SK-N-SH (cell line): ENCODE results near the gene ARL4A. TPM values are rescaled to one million over a fixed set of nuclear protein-coding genes. Genes with fewer than 3 reads are reported as not detected.

ENCODE experiments used
- CTCF ChIA-PET: fragments of 300-600, 350-600 bp; formaldehyde crosslinking; extraction: SDS; loops from one replicate; lab custom pipeline; 2021; lab: Yijun Ruan, JAX
- POLR2A ChIA-PET: fragments of 350-600 bp; sonication (Branson Sonifier 250); formaldehyde crosslinking; extraction: SDS; loops from one replicate; lab custom pipeline; 2020; ENCODE audit warnings: antibody characterized with exemption, inconsistent platforms; lab: Yijun Ruan, JAX
- DNase-seq: peaks from one replicate; pipeline ENCODE4 v3.0.0; 2012
- H2AFZ ChIP-seq: fragments of 200-600 bp; sonication (generic); 2 replicates; pipeline ENCODE4 v1.8.1; 2016; ENCODE audit warnings: antibody characterized with exemption, mild to moderate bottlenecking, low read depth
- H3F3A ChIP-seq: fragments of 200-600 bp; sonication (generic); replicated peaks from 2 replicates; pipeline ENCODE3; 2016; ENCODE audit warnings: antibody characterized with exemption, mild to moderate bottlenecking; ENCODE audit not compliant: insufficient read depth
- H3K27ac ChIP-seq, 2 experiments: fragments of 200-500 bp in 1 of 2; fragments of 200-600 bp in 1 of 2; sonication (Bioruptor generic) in 1 of 2; sonication (generic), shearing (Covaris generic) in 1 of 2; 2 replicates each; pipeline versions ENCODE4 v1.5.1 to v1.6.1; 2014 to 2016; ENCODE audit warnings: low read depth in 2 of 2, inconsistent platforms in 1 of 2, low read length in 1 of 2, mild to moderate bottlenecking in 1 of 2, mixed read lengths in 1 of 2
- H3K27me3 ChIP-seq: fragments of 200-600 bp; sonication (generic), shearing (Covaris generic); 2 replicates; pipeline ENCODE4 v1.6.1; 2016; ENCODE audit warnings: mixed run types; ENCODE audit not compliant: insufficient read depth
- H3K36me3 ChIP-seq, 2 experiments: fragments of 200-500 bp in 1 of 2; fragments of 200-600 bp in 1 of 2; sonication (Bioruptor generic) in 1 of 2; sonication (generic) in 1 of 2; replicated peaks in 1 of 2; 2 replicates each; pipeline versions ENCODE3 to v1.5.1; 2014 to 2016; ENCODE audit warnings: low read length in 1 of 2, mild to moderate bottlenecking in 1 of 2; ENCODE audit not compliant: insufficient read depth in 2 of 2, control insufficient read depth in 1 of 2
- H3K4me1 ChIP-seq, 2 experiments: fragments of 200-500 bp in 1 of 2; fragments of 200-600 bp in 1 of 2; sonication (Bioruptor generic) in 1 of 2; sonication (generic), shearing (Covaris generic) in 1 of 2; 2 replicates each; pipeline versions ENCODE4 v1.5.1 to v1.6.1; 2014 to 2016; ENCODE audit warnings: low read depth in 1 of 2, low read length in 1 of 2, mixed run types in 1 of 2; ENCODE audit not compliant: insufficient read depth in 2 of 2, control insufficient read depth in 1 of 2
- H3K4me2 ChIP-seq: fragments of 200-600 bp; sonication (generic), shearing (Covaris generic); 2 replicates; pipeline ENCODE4 v1.6.1; 2017; ENCODE audit warnings: mixed run types
- H3K4me3 ChIP-seq, 2 experiments: fragments of 200-500 bp in 1 of 2; fragments of 200-600 bp in 1 of 2; sonication (Bioruptor generic) in 1 of 2; sonication (generic), shearing (Covaris generic) in 1 of 2; 2 replicates each; pipeline versions ENCODE4 v1.5.1 to v1.8.1; 2014 to 2016; ENCODE audit warnings: low read depth in 2 of 2, inconsistent platforms in 1 of 2, low read length in 1 of 2, mild to moderate bottlenecking in 1 of 2, mixed read lengths in 1 of 2, moderate library complexity in 1 of 2
- H3K79me2 ChIP-seq: fragments of 200-600 bp; sonication (generic); 2 replicates; pipeline ENCODE4 v1.8.1; 2017; ENCODE audit warnings: mild to moderate bottlenecking; ENCODE audit not compliant: insufficient read depth
- H3K9ac ChIP-seq: fragments of 200-600 bp; sonication (generic); 2 replicates; pipeline ENCODE4 v1.6.1; 2017; ENCODE audit warnings: mixed run types
- H3K9me2 ChIP-seq: fragments of 200-600 bp; sonication (generic); 2 replicates; pipeline ENCODE4 v1.6.1; 2017; ENCODE audit warnings: mixed run types
- H3K9me3 ChIP-seq: fragments of 200-600 bp; sonication (generic); 2 replicates; pipeline ENCODE4 v1.6.1; 2017; ENCODE audit warnings: mixed run types, mild to moderate bottlenecking, moderate library complexity
- H4K20me1 ChIP-seq: fragments of 200-600 bp; sonication (generic); 2 replicates; pipeline ENCODE4 v1.6.1; 2017; ENCODE audit warnings: mild to moderate bottlenecking, mixed run types; ENCODE audit not compliant: insufficient read depth
- CHD2 ChIP-seq: fragments of 150-350 bp; IDR thresholded peaks from 2 replicates; pipeline ENCODE4 v1.6.1; 2018; ENCODE audit warnings: low read length; ENCODE audit not compliant: partially characterized antibody
- EP300 ChIP-seq, 2 experiments: IDR thresholded peaks; 2 replicates each; pipeline versions ENCODE4 v1.4.0 to v1.6.1; 2012; ENCODE audit warnings: borderline replicate concordance in 1 of 2, low read depth in 1 of 2, low read length in 1 of 2
- EZH2phosphoT487 ChIP-seq: fragments of 200-600 bp; sonication (generic); IDR thresholded peaks from 2 replicates; pipeline ENCODE4 v1.6.1; 2017; ENCODE audit warnings: low read depth, mixed run types, mild to moderate bottlenecking, antibody characterized with exemption, moderate library complexity, borderline replicate concordance
- FOXJ3 ChIP-seq: sonication (generic); formaldehyde crosslinking; IDR thresholded peaks from 2 replicates; pipeline ENCODE4 v1.5.1; 2020; ENCODE audit warnings: mild to moderate bottlenecking, missing genetic modification reagents
- FOXM1 ChIP-seq: IDR thresholded peaks from 2 replicates; pipeline ENCODE4 v1.4.0; 2012; ENCODE audit warnings: low read depth, mild to moderate bottlenecking
- GABPA ChIP-seq: IDR thresholded peaks from 2 replicates; pipeline ENCODE4 v1.4.0; 2012; ENCODE audit warnings: low read depth, mild to moderate bottlenecking
- GATA2 ChIP-seq: sonication (generic); formaldehyde crosslinking; IDR thresholded peaks from 2 replicates; pipeline ENCODE4 v1.5.0; 2020; ENCODE audit warnings: mild to moderate bottlenecking, missing genetic modification reagents
- IRF3 ChIP-seq: fragments of 150-350 bp; IDR thresholded peaks from 2 replicates; pipeline ENCODE4 v1.6.1; 2016; ENCODE audit warnings: mild to moderate bottlenecking, low read depth, low read length
- MEF2A ChIP-seq: IDR thresholded peaks from 2 replicates; pipeline ENCODE4 v1.4.0; 2012; ENCODE audit warnings: low read depth, borderline replicate concordance
- NRF1 ChIP-seq: IDR thresholded peaks from 2 replicates; pipeline ENCODE4 v1.6.1; 2012; ENCODE audit warnings: low read depth, mild to moderate bottlenecking, low read length
- POLR2AphosphoS5 ChIP-seq: IDR thresholded peaks from 2 replicates; pipeline ENCODE4 v1.6.1; 2012; ENCODE audit warnings: low read depth, low read length
- RAD21 ChIP-seq: IDR thresholded peaks from 2 replicates; pipeline ENCODE4 v1.6.1; 2012; ENCODE audit warnings: mild to moderate bottlenecking, low read length
- RCOR1 ChIP-seq: fragments of 150-350 bp; IDR thresholded peaks from 2 replicates; pipeline ENCODE4 v1.6.1; 2017; ENCODE audit warnings: antibody characterized with exemption, low read length
- RFX5 ChIP-seq: IDR thresholded peaks from 2 replicates; pipeline ENCODE4 v1.6.1; 2012; ENCODE audit warnings: mild to moderate bottlenecking, improper control_type of control experiment, low read length
- RXRA ChIP-seq: IDR thresholded peaks from 2 replicates; pipeline ENCODE4 v1.4.0; 2012; ENCODE audit warnings: low read depth, mild to moderate bottlenecking, borderline replicate concordance
- SIN3A ChIP-seq: IDR thresholded peaks from 2 replicates; pipeline ENCODE4 v1.6.1; 2012; ENCODE audit warnings: low read depth, mild to moderate bottlenecking, low read length, moderate library complexity, borderline replicate concordance
- TAF1 ChIP-seq: IDR thresholded peaks from 2 replicates; pipeline ENCODE4 v1.6.1; 2012; ENCODE audit warnings: low read depth, mild to moderate bottlenecking, low read length, moderate library complexity, borderline replicate concordance
- TCF12 ChIP-seq: IDR thresholded peaks from 2 replicates; pipeline ENCODE4 v1.4.0; 2012
- TEAD4 ChIP-seq: IDR thresholded peaks from 2 replicates; pipeline ENCODE4 v1.4.0; 2012; ENCODE audit warnings: mild to moderate bottlenecking, borderline replicate concordance; ENCODE audit not compliant: insufficient read depth
- YY1 ChIP-seq: IDR thresholded peaks from 2 replicates; pipeline ENCODE4 v1.4.0; 2012; ENCODE audit warnings: low read depth, mild to moderate bottlenecking
- WGBS: methylation state at CpG from one replicate; pipeline ENCODE4 v1.1.6; 2017; ENCODE audit warnings: low lambda C conversion rate; 5-methylcytosine and 5-hydroxymethylcytosine counted together
- polyA plus RNA-seq, 3 experiments: library from polyadenylated mRNA; depleted of rRNA; stranded (reverse); fragments of >200 nt; gene quantifications; 2 replicates each; pipeline ENCODE4 v1.2.3, GENCODE V29; 2012
- TF ChIP-seq, protein P1 (sequence below): IDR thresholded peaks from 2 replicates; pipeline ENCODE4 v1.6.1; 2012; ENCODE audit warnings: mild to moderate bottlenecking, low read depth, low read length, moderate library complexity
- TF ChIP-seq, protein P2 (sequence below): IDR thresholded peaks from 2 replicates; pipeline ENCODE4; 2012
- TF ChIP-seq, protein P3 (sequence below): fragments of 150-350 bp; IDR thresholded peaks from 2 replicates; pipeline ENCODE4 v1.6.1; 2017; ENCODE audit warnings: antibody characterized with exemption, low read length, low read depth, borderline replicate concordance
- TF ChIP-seq, protein P4 (sequence below): fragments of 200-600 bp; sonication (generic); IDR thresholded peaks from 2 replicates; pipeline ENCODE4 v1.6.1; 2017; ENCODE audit warnings: antibody characterized with exemption, mild to moderate bottlenecking, moderate library complexity

ARL4A gene
- polyA plus RNA-seq, 1 of the 3 experiments (the other 2 are of a cell fraction), result 5.5 TPM

DNA sequence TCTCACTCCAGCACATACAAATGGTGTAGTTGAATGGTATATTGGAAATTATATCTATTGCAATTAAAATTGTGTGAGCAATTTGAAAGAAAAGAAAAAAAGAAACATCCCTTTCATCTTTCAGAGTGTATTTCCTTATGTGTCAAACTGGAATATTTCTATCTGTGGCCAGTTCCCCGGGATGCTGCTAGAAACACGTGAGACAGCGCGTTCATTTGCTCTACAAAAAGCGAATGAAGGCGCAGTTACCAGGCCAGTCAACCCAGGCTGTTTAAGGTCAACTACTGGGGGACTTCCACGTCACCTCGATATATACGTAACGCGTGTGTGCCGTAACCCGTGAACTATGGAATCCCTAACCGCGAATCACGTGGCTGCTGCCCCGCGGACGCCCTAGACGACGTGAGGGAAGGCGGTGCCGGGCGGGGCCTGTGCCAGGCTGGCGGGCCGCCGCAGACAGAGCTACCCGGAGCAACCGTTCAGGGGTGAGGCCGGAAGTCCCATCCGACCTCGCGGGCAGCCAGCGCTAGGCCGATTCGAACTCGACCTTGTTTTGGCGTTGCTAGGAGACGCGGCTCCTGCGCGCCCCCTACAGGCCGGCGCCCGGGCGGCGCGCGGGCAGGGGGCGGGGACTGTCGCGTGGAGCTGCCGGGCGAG lies 1.1 kb upstream of the ARL4A start:
- Histone ChIP-seq H3K4me3 (peak overlapping the region; percentile 92 to 93), H3K27ac (peak overlapping the region; percentile 72 to 86), H3K27me3 (no peaks in the 10 kb centered on the region), H2AFZ (peak overlapping the region; percentile 96), H3K4me1 (peaks cover 12 to 13% of the 10 kb centered on the region in 2 experiments; a peak in 3 of 4 replicates), H3K9me3 (no peaks in the 10 kb centered on the region), H3K9me2 (no peaks in the 10 kb centered on the region), H3F3A (no peaks in the 10 kb centered on the region), H3K9ac (peak overlapping the region; percentile 92), H3K4me2 (peak overlapping the region; percentile 73), H4K20me1 (no peaks in the 10 kb centered on the region), H3K36me3 (peaks cover 0 to 7% of the 10 kb centered on the region in 2 experiments), H3K79me2 (peaks cover 38% of the 10 kb centered on the region)
- ChIA-PET CTCF (interaction anchor here (0.6 to 4.3 kb wide), 73 partner anchors 11 to 1164 kb away, joined by 3 to 71 read pairs (median 4); partner anchors contain the start of gene SCIN), POLR2A (interaction anchor here (0.6 kb wide), 1 partner anchor 188 kb away, joined by 3 read pairs; no protein-coding TSS in a partner anchor)
- WGBS, result 51% methylated on average over 14 of the region's 54 CpGs
- peak; percentile 96 for DNase-seq
- TF ChIP-seq IRF3 (no peak), GATA2 (CRISPR knock-in tag) (no peak), GABPA (no peak), TCF12 (no peak; the same call in 1 of the 2 replicates), TAF1 (peak; percentile 52; the same call in 1 of the 2 replicates), FOXM1 (no peak; the same call in 1 of the 2 replicates), TEAD4 (no peak), NRF1 (0 out of 2 replicates have a peak, but pooled peaks have one; percentile 13), RCOR1 (peak; percentile 51; the same call in 1 of the 2 replicates), EZH2phosphoT487 (no peak), RFX5 (no peak), CHD2 (peak; percentile 44), RAD21 (no peak), POLR2AphosphoS5 (no peak), RXRA (peak; percentile 14; the same call in 1 of the 2 replicates), YY1 (no peak), FOXJ3 (CRISPR knock-in tag) (peak; percentile 48; the same call in 1 of the 2 replicates), MEF2A (no peak), SIN3A (peak; percentile 92; the same call in 1 of the 2 replicates), EP300 (IDR thresholded peaks at IDR 0.05; ENCODE audit: borderline replicate concordance in 1 of 2, low read depth in 1 of 2, low read length in 1 of 2) (no peak; a peak in 1 of 4 replicates)
- TF ChIP-seq, protein P1, sequence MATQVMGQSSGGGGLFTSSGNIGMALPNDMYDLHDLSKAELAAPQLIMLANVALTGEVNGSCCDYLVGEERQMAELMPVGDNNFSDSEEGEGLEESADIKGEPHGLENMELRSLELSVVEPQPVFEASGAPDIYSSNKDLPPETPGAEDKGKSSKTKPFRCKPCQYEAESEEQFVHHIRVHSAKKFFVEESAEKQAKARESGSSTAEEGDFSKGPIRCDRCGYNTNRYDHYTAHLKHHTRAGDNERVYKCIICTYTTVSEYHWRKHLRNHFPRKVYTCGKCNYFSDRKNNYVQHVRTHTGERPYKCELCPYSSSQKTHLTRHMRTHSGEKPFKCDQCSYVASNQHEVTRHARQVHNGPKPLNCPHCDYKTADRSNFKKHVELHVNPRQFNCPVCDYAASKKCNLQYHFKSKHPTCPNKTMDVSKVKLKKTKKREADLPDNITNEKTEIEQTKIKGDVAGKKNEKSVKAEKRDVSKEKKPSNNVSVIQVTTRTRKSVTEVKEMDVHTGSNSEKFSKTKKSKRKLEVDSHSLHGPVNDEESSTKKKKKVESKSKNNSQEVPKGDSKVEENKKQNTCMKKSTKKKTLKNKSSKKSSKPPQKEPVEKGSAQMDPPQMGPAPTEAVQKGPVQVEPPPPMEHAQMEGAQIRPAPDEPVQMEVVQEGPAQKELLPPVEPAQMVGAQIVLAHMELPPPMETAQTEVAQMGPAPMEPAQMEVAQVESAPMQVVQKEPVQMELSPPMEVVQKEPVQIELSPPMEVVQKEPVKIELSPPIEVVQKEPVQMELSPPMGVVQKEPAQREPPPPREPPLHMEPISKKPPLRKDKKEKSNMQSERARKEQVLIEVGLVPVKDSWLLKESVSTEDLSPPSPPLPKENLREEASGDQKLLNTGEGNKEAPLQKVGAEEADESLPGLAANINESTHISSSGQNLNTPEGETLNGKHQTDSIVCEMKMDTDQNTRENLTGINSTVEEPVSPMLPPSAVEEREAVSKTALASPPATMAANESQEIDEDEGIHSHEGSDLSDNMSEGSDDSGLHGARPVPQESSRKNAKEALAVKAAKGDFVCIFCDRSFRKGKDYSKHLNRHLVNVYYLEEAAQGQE, result no peak
- TF ChIP-seq, protein P2, sequence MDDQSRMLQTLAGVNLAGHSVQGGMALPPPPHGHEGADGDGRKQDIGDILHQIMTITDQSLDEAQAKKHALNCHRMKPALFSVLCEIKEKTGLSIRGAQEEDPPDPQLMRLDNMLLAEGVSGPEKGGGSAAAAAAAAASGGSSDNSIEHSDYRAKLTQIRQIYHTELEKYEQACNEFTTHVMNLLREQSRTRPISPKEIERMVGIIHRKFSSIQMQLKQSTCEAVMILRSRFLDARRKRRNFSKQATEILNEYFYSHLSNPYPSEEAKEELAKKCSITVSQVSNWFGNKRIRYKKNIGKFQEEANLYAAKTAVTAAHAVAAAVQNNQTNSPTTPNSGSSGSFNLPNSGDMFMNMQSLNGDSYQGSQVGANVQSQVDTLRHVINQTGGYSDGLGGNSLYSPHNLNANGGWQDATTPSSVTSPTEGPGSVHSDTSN, result no peak
- TF ChIP-seq, protein P3, sequence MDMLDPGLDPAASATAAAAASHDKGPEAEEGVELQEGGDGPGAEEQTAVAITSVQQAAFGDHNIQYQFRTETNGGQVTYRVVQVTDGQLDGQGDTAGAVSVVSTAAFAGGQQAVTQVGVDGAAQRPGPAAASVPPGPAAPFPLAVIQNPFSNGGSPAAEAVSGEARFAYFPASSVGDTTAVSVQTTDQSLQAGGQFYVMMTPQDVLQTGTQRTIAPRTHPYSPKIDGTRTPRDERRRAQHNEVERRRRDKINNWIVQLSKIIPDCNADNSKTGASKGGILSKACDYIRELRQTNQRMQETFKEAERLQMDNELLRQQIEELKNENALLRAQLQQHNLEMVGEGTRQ, result peak; percentile 49
- TF ChIP-seq, protein P4, sequence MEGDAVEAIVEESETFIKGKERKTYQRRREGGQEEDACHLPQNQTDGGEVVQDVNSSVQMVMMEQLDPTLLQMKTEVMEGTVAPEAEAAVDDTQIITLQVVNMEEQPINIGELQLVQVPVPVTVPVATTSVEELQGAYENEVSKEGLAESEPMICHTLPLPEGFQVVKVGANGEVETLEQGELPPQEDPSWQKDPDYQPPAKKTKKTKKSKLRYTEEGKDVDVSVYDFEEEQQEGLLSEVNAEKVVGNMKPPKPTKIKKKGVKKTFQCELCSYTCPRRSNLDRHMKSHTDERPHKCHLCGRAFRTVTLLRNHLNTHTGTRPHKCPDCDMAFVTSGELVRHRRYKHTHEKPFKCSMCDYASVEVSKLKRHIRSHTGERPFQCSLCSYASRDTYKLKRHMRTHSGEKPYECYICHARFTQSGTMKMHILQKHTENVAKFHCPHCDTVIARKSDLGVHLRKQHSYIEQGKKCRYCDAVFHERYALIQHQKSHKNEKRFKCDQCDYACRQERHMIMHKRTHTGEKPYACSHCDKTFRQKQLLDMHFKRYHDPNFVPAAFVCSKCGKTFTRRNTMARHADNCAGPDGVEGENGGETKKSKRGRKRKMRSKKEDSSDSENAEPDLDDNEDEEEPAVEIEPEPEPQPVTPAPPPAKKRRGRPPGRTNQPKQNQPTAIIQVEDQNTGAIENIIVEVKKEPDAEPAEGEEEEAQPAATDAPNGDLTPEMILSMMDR, result peak; percentile 89
